ENCODE results near the gene B4GALNT3.

B4GALNT3 gene

DNA sequence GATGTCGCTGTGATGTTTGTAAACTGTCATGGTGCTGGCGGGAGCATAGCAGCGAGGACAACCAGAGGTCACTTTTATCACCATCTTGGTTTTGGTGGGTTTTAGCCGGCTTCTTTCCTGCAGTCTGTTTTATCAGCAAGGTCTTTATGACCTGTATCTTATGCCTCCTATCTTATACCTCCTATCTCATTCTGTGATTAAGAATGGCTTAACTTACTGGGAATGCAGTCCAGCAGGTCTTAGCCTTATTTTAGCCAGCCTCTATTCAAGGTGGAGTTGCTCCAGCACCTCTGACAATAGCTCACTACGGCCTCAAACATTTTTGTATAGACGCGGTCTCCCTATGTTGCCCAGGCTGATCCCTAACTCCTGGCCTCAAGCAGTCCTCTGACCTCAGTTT lies 53.7 kb downstream of the B4GALNT3 start:
- Mint-ChIP-seq H3K27ac (no peak overlapping the region), H3K27me3 (no peaks in the 10 kb centered on the region), H3K4me1 (no peaks in the 10 kb centered on the region), H3K4me3 (no peak overlapping the region), H3K36me3 (no peaks in the 10 kb centered on the region), H3K9me3 (no peaks in the 10 kb centered on the region)

DNA sequence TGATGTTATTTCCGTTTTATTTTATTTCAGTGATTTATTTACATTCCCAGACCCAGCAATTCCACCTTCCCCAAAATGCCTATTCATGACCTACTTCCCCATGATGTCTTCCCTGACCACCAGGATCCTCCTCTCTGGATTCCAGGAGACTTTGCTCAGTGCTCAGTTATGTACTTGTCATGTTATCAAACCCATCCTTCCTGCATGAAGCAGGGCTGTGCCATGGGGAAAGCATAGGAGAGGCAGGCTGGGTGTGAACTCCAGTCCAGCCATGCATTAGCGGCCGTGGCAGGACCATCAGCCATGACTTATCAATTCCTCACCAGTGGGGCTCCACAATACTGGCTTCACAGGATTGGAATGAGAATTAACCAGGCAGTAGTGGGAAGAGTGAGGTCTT lies 57.8 kb downstream of the B4GALNT3 start:
- H3K27ac Mint-ChIP-seq = no peak overlapping the region
- no peaks in the 10 kb centered on the region for H3K9me3 Mint-ChIP-seq
- H3K4me3 Mint-ChIP-seq = no peak overlapping the region
- no peaks in the 10 kb centered on the region for H3K36me3 Mint-ChIP-seq
- peaks cover 4% of the 10 kb centered on the region for H3K27me3 Mint-ChIP-seq
- no peaks in the 10 kb centered on the region for H3K4me1 Mint-ChIP-seq

DNA sequence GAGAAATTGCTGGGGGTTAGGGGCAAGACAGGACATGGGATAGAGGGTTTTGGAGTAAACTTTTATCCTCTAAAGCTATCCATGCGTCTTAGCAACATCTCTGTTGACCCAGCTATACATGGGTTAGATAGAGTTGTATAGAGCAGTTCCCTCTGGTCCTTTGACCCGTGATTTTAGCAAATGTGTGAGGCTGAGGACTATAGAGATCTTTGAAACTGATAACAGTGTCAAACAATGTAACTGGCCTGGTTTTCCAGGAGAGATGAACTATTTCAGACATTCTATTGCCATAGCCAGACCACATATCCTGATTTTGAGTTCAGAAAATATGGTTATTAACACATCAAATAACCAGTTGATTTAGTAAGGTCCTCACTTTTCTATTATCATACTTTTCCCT lies 60.4 kb downstream of the B4GALNT3 start:
- no peaks in the 10 kb centered on the region for H3K9me3 Mint-ChIP-seq
- no peaks in the 10 kb centered on the region for H3K36me3 Mint-ChIP-seq

DNA sequence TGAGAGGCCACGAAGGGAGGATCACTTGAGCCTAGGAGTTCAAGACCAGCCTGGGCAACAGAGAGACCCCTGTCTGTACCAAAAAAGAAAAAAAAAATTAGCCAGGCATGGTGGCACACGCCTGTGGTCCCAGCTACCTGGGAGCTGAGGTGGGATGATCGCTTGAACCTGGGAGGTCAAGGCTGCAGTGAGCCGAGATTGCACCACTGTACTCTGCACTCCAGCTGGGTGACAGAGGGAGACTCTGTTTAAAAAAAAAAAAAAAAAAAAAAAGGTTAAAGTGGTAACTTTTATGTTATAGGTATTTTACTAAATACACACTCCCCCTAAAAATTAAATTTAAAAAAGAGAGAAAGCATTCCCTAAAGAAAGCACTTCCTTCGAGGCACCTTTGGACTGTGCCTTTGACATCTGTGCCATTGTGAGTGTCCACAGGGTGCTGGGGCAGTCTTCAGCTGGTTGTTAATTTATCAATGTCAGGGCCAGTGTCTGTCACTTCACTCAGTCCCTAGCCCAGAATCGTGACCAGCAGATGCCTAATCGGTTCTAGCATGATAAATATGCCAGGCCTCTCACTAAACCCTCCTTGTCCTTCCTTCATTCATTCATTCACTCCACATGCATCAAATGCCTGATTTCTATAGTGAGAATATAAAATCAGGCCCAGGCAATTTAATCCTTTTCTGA lies 63.1 kb downstream of the B4GALNT3 start:
- Mint-ChIP-seq H3K9me3 (no peaks in the 10 kb centered on the region), H3K4me3 (no peak overlapping the region), H3K36me3 (no peaks in the 10 kb centered on the region), H3K4me1 (no peaks in the 10 kb centered on the region), H3K27ac (no peak overlapping the region), H3K27me3 (peaks cover 4% of the 10 kb centered on the region)

More for the DNA sequence above, 60.4 kb downstream of the B4GALNT3 start:
- H3K27ac Mint-ChIP-seq = no peak overlapping the region
- H3K4me1 Mint-ChIP-seq = no peaks in the 10 kb centered on the region
- H3K27me3 Mint-ChIP-seq = peaks cover 4% of the 10 kb centered on the region
- H3K4me3 Mint-ChIP-seq = no peak overlapping the region

DNA sequence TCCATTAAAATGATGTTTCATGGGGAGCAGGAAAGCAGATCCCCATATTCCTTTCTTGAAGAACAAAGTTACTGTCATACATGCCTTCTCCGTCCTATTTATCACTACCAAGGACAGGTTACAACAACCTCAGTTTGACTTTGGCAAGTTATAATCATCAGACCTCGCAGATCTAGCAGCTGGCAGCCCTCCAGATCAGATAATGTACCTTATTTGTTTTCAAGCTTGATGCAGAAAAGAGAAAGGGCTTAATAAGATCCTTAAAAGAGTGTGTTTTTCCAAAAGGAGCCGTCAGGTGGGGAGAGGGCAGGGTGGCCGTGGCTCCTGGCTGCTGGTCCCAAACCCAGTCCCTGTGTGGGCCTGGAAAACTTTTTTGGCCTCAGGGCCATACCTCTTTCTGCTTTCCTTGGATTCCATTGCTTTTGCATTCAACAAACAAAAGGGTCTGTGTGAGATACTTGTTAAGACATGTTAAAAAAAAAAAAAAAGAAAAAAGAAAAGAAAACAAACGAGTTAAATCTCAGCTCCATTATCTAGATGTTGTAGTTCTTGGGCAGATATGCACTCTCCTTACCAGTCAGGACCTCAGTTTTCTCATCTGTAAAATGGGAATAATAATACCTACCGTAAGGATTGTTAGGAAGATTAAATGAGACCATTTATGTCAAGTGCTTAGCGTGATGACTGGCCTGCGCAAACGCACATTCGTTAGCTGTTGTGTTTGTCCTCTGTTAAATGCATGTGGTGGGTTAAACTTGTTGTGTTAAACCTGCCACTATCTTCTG lies 64.6 kb downstream of the B4GALNT3 start:
- Mint-ChIP-seq H3K36me3 (no peaks in the 10 kb centered on the region), H3K27ac (no peak overlapping the region), H3K4me1 (no peaks in the 10 kb centered on the region), H3K27me3 (peaks cover 4% of the 10 kb centered on the region), H3K9me3 (no peaks in the 10 kb centered on the region), H3K4me3 (no peak overlapping the region)

DNA sequence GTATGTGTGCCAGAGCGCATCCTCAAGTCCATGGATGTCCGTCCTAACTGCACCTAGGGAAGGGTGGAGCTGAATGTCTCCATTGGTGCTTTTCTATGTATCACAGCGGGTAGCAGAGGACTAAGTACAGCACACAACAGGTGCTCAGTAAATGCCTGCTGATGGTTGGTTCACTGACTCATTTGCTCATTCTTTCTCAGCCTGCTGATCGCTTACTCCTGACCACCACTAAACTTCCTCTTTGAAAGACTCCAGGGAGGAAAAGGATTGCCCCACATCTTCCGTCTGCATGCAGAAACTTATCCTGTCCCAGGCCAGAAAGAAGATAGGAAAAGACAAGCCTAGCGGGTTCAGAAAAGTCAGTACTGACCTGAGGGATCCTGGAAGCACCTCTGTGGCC lies 66.3 kb downstream of the B4GALNT3 start:
- Mint-ChIP-seq H3K27ac (no peak overlapping the region), H3K27me3 (peaks cover 1% of the 10 kb centered on the region), H3K36me3 (no peaks in the 10 kb centered on the region), H3K4me3 (no peak overlapping the region), H3K9me3 (no peaks in the 10 kb centered on the region), H3K4me1 (no peaks in the 10 kb centered on the region)

DNA sequence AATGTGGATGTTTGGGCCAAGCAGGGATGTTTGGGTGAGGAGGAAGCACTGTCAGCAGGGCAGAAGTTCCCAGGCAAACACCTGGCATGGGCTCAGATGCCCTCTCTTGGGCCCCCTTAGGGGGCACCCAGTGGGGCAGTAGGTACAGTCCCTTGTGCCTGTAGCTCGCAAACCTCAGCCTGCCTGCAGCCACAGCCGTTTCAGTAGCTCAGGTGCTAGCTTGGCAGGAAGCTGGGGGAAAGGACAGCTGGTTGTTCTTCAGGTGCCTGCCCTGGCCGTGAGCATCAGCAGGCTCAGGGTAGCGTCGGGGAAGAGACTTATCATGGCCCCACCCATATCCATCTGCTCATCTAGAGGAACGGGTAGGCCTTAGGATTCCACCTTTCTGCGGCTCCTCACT lies 67.5 kb downstream of the B4GALNT3 start:
- H3K4me3 Mint-ChIP-seq = no peak overlapping the region
- H3K27ac Mint-ChIP-seq = no peak overlapping the region
- H3K9me3 Mint-ChIP-seq = no peaks in the 10 kb centered on the region
- peaks cover under 1% of the 10 kb centered on the region for H3K27me3 Mint-ChIP-seq
- no peaks in the 10 kb centered on the region for H3K4me1 Mint-ChIP-seq
- H3K36me3 Mint-ChIP-seq = peaks cover 3% of the 10 kb centered on the region

DNA sequence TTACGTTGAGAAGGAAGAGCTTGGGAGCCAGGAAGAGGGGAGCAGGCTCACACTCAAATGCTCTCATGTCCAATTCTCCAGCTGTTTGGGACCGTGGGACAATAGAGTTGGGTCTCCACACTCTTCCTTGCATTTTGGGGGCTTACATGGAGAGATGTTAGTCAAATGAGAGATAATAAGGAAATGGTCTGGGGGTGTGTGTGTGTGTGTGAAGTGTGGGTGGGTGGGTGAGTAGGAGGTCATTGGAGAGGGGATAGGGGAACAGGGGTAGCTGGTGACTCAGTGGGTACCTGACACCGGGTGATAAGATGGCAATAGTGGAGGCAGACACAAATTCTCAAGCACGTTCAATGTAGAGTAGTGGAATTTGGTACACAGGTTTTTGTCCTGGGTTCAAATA lies 68.0 kb downstream of the B4GALNT3 start:
- Mint-ChIP-seq H3K36me3 (peaks cover 5% of the 10 kb centered on the region), H3K27me3 (no peaks in the 10 kb centered on the region), H3K4me1 (no peaks in the 10 kb centered on the region), H3K27ac (no peak overlapping the region), H3K4me3 (no peak overlapping the region), H3K9me3 (no peaks in the 10 kb centered on the region)

DNA sequence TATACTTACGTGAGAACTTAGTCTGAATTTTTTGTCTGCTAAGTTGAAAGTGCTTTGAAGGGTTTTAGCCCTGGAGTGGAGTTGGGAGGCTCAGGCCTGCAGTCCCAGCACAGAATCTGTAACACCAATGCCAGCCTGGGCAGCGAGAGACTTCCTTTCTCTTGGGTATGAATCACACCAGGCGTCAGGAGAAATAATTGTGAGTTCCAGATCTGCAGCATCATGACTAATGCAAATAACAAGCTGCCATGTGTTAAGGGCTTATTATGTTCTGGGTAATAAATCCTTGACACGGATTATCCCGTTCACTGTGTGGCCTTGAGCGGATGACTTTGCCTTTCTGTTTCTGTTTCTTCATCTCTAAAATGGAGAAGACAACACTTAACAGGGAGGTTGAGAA lies 70.6 kb downstream of the B4GALNT3 start:
- H3K27ac Mint-ChIP-seq = no peak overlapping the region

DNA sequence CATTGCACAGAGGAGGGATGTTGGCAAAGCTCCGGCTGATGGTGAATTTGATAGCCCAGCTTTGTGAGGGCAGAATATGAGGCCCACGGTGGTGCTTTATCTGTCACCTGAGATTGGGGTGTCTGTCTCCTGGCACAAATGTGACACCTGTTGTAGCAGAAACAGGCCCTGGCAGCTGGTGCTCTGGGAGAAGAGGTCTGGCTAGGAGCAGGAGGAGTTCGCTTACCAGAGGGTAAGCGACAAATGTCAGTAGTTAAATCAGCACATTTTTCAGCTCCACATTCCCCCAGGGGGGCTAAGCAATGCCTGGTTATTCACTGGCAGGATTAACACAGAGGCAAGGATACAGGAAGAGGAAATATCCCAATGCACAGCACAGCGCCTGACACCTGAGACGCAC lies 71.1 kb downstream of the B4GALNT3 start:
- Mint-ChIP-seq H3K4me1 (no peaks in the 10 kb centered on the region), H3K36me3 (peaks cover 5% of the 10 kb centered on the region), H3K27ac (no peak overlapping the region), H3K27me3 (no peaks in the 10 kb centered on the region), H3K9me3 (no peaks in the 10 kb centered on the region), H3K4me3 (no peak overlapping the region)

More for the DNA sequence above, 70.6 kb downstream of the B4GALNT3 start:
- no peaks in the 10 kb centered on the region for H3K4me1 Mint-ChIP-seq
- H3K27me3 Mint-ChIP-seq = no peaks in the 10 kb centered on the region
- H3K4me3 Mint-ChIP-seq = no peak overlapping the region
- H3K9me3 Mint-ChIP-seq = no peaks in the 10 kb centered on the region
- peaks cover 5% of the 10 kb centered on the region for H3K36me3 Mint-ChIP-seq

DNA sequence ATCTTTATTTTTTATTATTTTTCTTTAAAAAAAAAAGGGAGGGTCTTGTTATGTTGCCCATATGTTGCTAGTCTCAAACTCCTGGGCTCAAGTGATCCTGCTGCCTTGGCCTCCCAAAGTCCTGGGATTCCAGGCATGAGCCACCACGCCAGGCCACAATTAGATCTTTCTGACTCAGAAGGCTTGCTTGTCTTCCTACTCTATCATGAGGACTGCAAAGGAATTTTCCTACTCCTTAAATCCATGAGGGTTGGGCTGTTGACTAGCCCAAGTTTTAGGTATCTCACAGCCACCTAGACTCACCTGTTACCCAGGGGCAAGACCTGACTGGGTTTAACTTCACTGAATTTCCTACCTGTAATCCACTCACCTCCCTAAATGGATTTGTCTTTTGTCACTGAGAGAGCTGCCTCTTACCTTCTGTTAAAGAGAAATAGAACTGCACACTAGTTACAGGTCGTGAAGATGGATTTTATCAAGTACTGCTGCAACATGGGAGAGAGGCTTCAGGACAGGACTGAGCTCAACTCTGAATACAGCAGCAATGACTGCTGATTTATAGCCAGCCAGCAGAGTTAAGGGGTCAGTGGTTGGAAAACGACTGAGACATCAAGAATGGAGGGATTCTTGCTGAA lies 72.3 kb downstream of the B4GALNT3 start:
- no peak overlapping the region for H3K4me3 Mint-ChIP-seq
- H3K36me3 Mint-ChIP-seq = peaks cover 5% of the 10 kb centered on the region
- H3K27ac Mint-ChIP-seq = no peak overlapping the region
- no peaks in the 10 kb centered on the region for H3K4me1 Mint-ChIP-seq
- H3K9me3 Mint-ChIP-seq = no peaks in the 10 kb centered on the region
- H3K27me3 Mint-ChIP-seq = no peaks in the 10 kb centered on the region

DNA sequence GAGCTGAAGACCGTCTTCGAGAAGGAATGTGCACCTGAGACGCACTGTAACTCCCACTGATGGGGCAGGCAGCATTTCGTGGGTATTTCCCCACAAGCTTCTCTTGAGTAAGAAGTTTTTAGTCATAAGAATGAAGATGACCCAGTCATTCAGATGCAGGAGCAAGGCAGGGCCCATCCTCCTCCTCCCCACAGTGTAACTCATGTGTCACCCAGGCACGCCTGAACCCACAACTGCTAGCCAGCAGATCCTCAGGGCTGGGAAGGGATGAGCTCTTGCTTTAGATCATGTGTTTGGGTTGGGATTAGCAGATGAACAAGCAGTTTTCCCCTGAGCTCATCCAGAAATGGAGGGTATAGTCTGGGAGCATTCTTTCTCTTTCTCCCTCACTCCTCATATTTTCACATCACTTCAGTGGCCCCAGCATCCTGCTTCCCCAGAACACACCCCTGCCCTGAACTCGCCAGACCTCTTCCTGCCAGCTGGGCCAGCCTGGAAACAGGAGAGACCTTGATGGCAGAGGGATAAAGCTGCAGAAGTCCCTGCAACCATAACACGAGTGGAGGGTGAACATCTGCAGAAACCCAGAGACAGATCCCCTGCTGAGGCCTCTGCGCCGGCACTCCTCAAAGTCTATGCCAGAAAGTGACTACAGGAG lies 73.3 kb downstream of the B4GALNT3 start:
- H3K4me3 Mint-ChIP-seq = no peak overlapping the region
- no peak overlapping the region for H3K27ac Mint-ChIP-seq
- no peaks in the 10 kb centered on the region for H3K9me3 Mint-ChIP-seq
- no peaks in the 10 kb centered on the region for H3K4me1 Mint-ChIP-seq
- peaks cover 5% of the 10 kb centered on the region for H3K36me3 Mint-ChIP-seq
- no peaks in the 10 kb centered on the region for H3K27me3 Mint-ChIP-seq

DNA sequence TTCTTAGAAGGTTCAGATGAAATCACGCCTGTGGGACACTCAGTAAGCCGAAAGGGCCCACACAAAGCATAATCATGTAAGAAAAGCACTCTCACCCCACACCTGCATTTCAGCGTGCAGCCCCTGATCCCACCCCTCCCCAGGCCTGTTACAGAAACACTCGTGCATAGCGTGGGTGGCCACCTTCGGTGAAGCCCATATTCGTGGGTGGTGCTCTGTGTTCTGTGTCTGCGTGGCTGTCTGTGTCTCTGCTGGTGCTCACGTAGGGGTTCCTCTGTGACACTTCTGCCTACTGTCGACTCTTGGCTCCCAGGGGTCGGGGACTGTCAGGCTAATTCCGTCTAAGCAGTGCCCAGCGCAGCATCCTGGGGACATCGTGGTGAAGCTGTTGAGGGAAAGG lies 74.0 kb downstream of the B4GALNT3 start:
- H3K9me3 Mint-ChIP-seq = no peaks in the 10 kb centered on the region

DNA sequence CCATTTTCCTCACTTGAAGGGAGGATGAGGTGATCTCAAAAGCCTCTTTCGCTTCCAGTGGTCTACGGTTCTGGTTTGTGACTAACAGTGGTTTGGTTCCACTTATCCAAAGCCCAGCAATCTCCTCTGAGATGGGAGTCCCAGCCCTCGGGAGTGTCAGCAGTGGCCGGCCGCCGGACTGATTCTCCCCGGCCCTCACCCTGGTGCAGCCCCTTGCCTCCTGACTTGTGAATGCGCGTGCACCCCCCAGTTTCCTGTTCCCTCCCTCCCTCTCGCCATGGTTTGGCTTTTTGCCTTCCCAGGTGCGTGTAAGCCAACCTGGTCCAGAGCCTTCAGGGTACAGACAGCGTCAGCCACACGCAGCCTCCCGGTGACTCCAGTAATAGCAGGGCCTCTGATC lies 74.5 kb downstream of the B4GALNT3 start:
- Mint-ChIP-seq H3K27me3 (no peaks in the 10 kb centered on the region), H3K9me3 (no peaks in the 10 kb centered on the region), H3K4me1 (peaks cover 7% of the 10 kb centered on the region), H3K36me3 (peaks cover 5% of the 10 kb centered on the region), H3K27ac (no peak overlapping the region), H3K4me3 (no peak overlapping the region)

More for the DNA sequence above, 74.0 kb downstream of the B4GALNT3 start:
- Mint-ChIP-seq H3K4me3 (no peak overlapping the region), H3K4me1 (peaks cover 2% of the 10 kb centered on the region), H3K27me3 (no peaks in the 10 kb centered on the region), H3K36me3 (peaks cover 5% of the 10 kb centered on the region), H3K27ac (no peak overlapping the region)

DNA sequence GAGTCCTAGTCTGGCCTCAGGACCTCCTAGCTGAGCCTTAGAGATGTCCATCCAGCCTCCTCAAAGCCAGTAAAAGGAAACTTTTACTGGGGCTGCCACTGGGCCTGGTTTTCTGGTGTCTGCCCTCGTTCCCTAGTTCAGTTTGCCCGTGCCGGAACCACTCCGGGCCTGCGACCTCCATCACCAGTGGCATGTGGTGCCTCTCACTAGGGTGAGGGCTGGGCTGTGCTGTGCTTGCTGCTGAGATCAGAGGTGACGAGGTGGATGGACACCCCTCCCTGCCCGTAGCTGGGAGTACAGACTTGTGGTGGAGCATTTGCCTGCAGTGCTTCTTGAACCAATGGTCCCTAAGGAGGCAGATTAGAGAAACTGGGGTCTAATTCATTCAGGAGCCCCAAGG lies 75.7 kb downstream of the B4GALNT3 start:
- Mint-ChIP-seq H3K4me3 (no peak overlapping the region), H3K36me3 (peaks cover 5% of the 10 kb centered on the region), H3K27ac (no peak overlapping the region)

More for the DNA sequence above, 75.7 kb downstream of the B4GALNT3 start:
- Mint-ChIP-seq H3K27me3 (no peaks in the 10 kb centered on the region), H3K9me3 (no peaks in the 10 kb centered on the region), H3K4me1 (peaks cover 19% of the 10 kb centered on the region)

Data from activated naive CD4-positive, alpha-beta T cell treated with anti-CD3 and anti-CD28 coated beads, Interleukin-2, amount 50 U/mL, for 24 hours (primary cell).